ENCODE measurements around the gene TCF23. TPM values are rescaled to one million over a fixed set of nuclear protein-coding genes. Genes with fewer than 3 reads are reported as not detected.
"Not testable (repeated sequence)": the region's sequence is repeated elsewhere in the genome, so short reads cannot be mapped to it uniquely, and the experiment has no call there.

TCF23 gene
- total RNA-seq, 2 experiments from 2014 or later: not detected

DNA sequence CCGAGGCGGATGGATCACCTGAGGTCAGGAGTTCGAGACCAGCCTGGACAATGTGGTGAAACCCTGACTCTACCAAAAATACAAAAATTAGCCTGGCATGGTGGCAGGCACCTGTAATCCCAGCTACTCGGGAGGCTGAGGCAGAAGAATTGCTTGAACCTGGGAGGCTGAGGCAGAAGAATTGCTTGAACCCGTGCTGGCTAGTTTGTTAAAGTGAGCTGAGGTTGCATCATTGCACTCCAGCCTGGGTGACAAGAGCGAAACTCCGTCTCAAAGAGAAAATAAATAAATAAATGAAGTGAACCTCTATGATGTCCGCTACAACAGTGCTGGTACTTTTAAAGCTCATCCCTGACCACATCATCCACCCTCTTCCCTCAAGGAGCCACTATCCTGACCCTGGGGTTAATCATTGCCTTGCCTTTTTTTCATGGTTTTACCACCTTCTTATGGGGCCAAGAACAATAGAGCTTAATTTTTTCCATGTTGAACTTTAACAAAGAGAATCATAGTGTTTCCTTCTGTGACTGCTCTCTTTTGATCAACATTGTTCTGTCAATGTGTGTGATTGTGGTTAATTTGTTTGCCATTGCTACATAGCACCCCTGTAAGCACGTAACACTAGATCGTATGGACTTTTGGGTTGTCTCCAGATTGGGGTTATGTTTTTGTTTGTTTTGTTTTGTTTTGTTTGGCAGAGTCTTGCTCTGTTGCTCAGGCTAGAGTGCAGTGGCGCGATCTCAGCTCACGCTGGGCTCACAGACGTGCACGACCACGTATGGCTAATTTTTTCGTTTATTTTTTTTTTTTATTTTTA lies 45.9 kb downstream of the TCF23 start:
- no peaks in the 10 kb centered on the region for H3K4me1 Mint-ChIP-seq (ENCODE audit: low read depth)
- H3K4me1 ChIP-seq (ENCODE audit: insufficient read depth, low read length): no peaks in the 10 kb centered on the region
- TF ChIP-seq, protein P1, sequence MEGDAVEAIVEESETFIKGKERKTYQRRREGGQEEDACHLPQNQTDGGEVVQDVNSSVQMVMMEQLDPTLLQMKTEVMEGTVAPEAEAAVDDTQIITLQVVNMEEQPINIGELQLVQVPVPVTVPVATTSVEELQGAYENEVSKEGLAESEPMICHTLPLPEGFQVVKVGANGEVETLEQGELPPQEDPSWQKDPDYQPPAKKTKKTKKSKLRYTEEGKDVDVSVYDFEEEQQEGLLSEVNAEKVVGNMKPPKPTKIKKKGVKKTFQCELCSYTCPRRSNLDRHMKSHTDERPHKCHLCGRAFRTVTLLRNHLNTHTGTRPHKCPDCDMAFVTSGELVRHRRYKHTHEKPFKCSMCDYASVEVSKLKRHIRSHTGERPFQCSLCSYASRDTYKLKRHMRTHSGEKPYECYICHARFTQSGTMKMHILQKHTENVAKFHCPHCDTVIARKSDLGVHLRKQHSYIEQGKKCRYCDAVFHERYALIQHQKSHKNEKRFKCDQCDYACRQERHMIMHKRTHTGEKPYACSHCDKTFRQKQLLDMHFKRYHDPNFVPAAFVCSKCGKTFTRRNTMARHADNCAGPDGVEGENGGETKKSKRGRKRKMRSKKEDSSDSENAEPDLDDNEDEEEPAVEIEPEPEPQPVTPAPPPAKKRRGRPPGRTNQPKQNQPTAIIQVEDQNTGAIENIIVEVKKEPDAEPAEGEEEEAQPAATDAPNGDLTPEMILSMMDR (IDR thresholded peaks at IDR 0.05): no peak
- no peak overlapping the region for H3K27ac ChIP-seq (ENCODE audit: low read depth in 1 of 2, low read length in 2 of 2)
- ChIA-PET CTCF (no interaction called here), POLR2A (no interaction called here)
- ATAC-seq (ENCODE audit: poor library complexity): no peak
- no peaks in the 10 kb centered on the region for H3K36me3 ChIP-seq (ENCODE audit: insufficient read depth, low read length)
- H3K9me3 Mint-ChIP-seq: no peaks in the 10 kb centered on the region
- H3K4me3 Mint-ChIP-seq: no peak overlapping the region
- intact Hi-C loops (cut with DNase I, micrococcal nuclease): loop anchor here in 1 of 2 experiments (5.0 kb wide), 1 partner anchor 42 kb away; no protein-coding TSS in a partner anchor
- H3K27me3 ChIP-seq (ENCODE audit: control insufficient read depth in 1 of 2, insufficient read depth in 2 of 2, low read length in 2 of 2): no peaks in the 10 kb centered on the region
- no peaks in the 10 kb centered on the region for H3K9me3 ChIP-seq (ENCODE audit: control insufficient read depth in 1 of 2, insufficient read depth in 1 of 2, low read length in 2 of 2)
- no peak overlapping the region for H3K27ac Mint-ChIP-seq
- DNase-seq: no peak
- H3K4me3 ChIP-seq (ENCODE audit: low read length): no peak overlapping the region
- H3K36me3 Mint-ChIP-seq (ENCODE audit: low read depth): peaks cover 12% of the 10 kb centered on the region
- H3K27me3 Mint-ChIP-seq: peaks cover 7% of the 10 kb centered on the region

DNA sequence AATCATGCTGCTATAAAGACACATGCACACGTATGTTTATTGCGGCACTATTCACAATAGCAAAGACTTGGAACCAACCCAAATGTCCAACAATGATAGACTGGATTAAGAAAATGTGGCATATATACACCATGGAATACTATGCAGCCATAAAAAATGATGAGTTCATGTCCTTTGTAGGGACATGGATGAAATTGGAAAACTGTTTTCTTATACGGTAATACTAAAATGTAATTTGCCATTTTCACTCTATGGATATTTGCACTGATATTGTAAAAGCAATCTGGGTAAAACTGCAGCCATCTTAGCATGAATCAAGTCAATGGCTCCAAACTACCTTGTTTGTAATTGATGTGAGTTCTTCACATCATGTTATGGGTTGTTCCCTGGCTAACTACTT lies 47.0 kb downstream of the TCF23 start:
- intact Hi-C loops (cut with DNase I, micrococcal nuclease): loop anchor here in 1 of 2 experiments (5.0 kb wide), 1 partner anchor 43 kb away; no protein-coding TSS in a partner anchor
- ATAC-seq (ENCODE audit: poor library complexity); H3K4me1 ChIP-seq (ENCODE audit: insufficient read depth, low read length); H3K4me3 ChIP-seq (ENCODE audit: low read length); H3K36me3 ChIP-seq (ENCODE audit: insufficient read depth, low read length); H3K27ac ChIP-seq (ENCODE audit: low read depth in 1 of 2, low read length in 2 of 2); CTCF ChIA-PET; H3K27me3 Mint-ChIP-seq; H3K27ac Mint-ChIP-seq; H3K4me1 Mint-ChIP-seq (ENCODE audit: low read depth); H3K9me3 Mint-ChIP-seq; DNase-seq; H3K27me3 ChIP-seq (ENCODE audit: control insufficient read depth in 1 of 2, insufficient read depth in 2 of 2, low read length in 2 of 2); H3K4me3 Mint-ChIP-seq; H3K9me3 ChIP-seq (ENCODE audit: control insufficient read depth in 1 of 2, insufficient read depth in 1 of 2, low read length in 2 of 2); POLR2A ChIA-PET: not testable (repeated sequence)
- peaks cover 23% of the 10 kb centered on the region for H3K36me3 Mint-ChIP-seq (ENCODE audit: low read depth)

GRCh38 chr2:27198068-27198467 lies 49.3 kb downstream of the TCF23 start:
- H3K27ac ChIP-seq (ENCODE audit: low read depth in 1 of 2, low read length in 2 of 2); H3K4me3 Mint-ChIP-seq; H3K9me3 ChIP-seq (ENCODE audit: control insufficient read depth in 1 of 2, insufficient read depth in 1 of 2, low read length in 2 of 2); H3K27me3 ChIP-seq (ENCODE audit: control insufficient read depth in 1 of 2, insufficient read depth in 2 of 2, low read length in 2 of 2); POLR2A ChIA-PET; H3K27me3 Mint-ChIP-seq; DNase-seq; ATAC-seq (ENCODE audit: poor library complexity); CTCF ChIA-PET; H3K4me1 Mint-ChIP-seq (ENCODE audit: low read depth); H3K4me3 ChIP-seq (ENCODE audit: low read length); H3K4me1 ChIP-seq (ENCODE audit: insufficient read depth, low read length); H3K9me3 Mint-ChIP-seq: not testable (repeated sequence)
- Mint-ChIP-seq H3K36me3 (ENCODE audit: low read depth) (peaks cover 45% of the 10 kb centered on the region), H3K27ac (peak overlapping the region; percentile 53)
- H3K36me3 ChIP-seq (ENCODE audit: insufficient read depth, low read length): peaks cover 18% of the 10 kb centered on the region
- intact Hi-C loops (cut with DNase I, micrococcal nuclease): loop anchor here in 1 of 2 experiments (5.0 kb wide), 1 partner anchor 46 kb away; no protein-coding TSS in a partner anchor

DNA sequence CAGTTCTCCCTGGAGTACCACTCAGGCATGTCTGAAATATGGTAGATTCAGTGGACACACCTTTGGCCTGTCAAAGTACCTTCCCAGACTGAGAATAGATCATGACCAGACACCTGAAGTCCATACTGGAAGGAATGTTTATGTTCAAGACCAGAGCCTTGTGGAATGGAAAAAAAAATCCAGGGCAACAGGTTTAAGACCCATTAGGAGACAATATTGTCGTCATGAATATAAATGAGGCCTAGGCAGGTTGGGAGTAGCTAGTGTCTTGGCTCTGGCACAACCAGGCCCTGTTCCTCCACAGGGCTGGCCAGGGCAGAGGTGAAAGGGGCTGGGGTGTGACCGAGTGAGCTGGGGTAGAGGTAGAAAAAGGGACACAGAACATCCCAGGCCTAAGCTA lies 49.8 kb downstream of the TCF23 start:
- CTCF ChIA-PET: no interaction called here
- Mint-ChIP-seq H3K4me1 (ENCODE audit: low read depth) (no peaks in the 10 kb centered on the region), H3K36me3 (ENCODE audit: low read depth) (peaks cover 50% of the 10 kb centered on the region), H3K9me3 (no peaks in the 10 kb centered on the region), H3K4me3 (no peak overlapping the region), H3K27ac (peak overlapping the region; percentile 53), H3K27me3 (no peaks in the 10 kb centered on the region)
- Histone ChIP-seq H3K27me3 (ENCODE audit: control insufficient read depth in 1 of 2, insufficient read depth in 2 of 2, low read length in 2 of 2) (no peaks in the 10 kb centered on the region), H3K36me3 (ENCODE audit: insufficient read depth, low read length) (peaks cover 23% of the 10 kb centered on the region), H3K4me1 (ENCODE audit: insufficient read depth, low read length) (no peaks in the 10 kb centered on the region), H3K9me3 (ENCODE audit: control insufficient read depth in 1 of 2, insufficient read depth in 1 of 2, low read length in 2 of 2) (no peaks in the 10 kb centered on the region), H3K27ac (ENCODE audit: low read depth in 1 of 2, low read length in 2 of 2) (no peak overlapping the region), H3K4me3 (ENCODE audit: low read length) (no peak overlapping the region)
- TF ChIP-seq, protein P1 (IDR thresholded peaks at IDR 0.05): no peak
- ATAC-seq (ENCODE audit: poor library complexity) (no peak), DNase-seq (no peak)
- POLR2A ChIA-PET: no interaction called here
- intact Hi-C loops (cut with DNase I, micrococcal nuclease): loop anchor here in 1 of 2 experiments (5.0 kb wide), 1 partner anchor 46 kb away; no protein-coding TSS in a partner anchor
